Testis (tissue), 2 donors: Measurements from ENCODE around the gene PAX8.

Source experiments
- POLR2A ChIP-seq: fragments of 450-650 bp; IDR thresholded peaks from one replicate; pipeline ENCODE4 v1.6.1; 2017; ENCODE audit warnings: antibody characterized with exemption, mild to moderate bottlenecking, moderate library complexity
- TF ChIP-seq, protein P1 (sequence below), 3 experiments: fragments of 450-650 bp in 2 of 3; fragments of 200-600 bp in 1 of 3; sonication (generic) in 1 of 3; IDR thresholded peaks; one replicate each; pipeline ENCODE4 v1.5.1; 2016 to 2019; ENCODE audit warnings: antibody characterized with exemption in 3 of 3, mild to moderate bottlenecking in 2 of 3, moderate library complexity in 1 of 3

- TF ChIP-seq, protein P1, sequence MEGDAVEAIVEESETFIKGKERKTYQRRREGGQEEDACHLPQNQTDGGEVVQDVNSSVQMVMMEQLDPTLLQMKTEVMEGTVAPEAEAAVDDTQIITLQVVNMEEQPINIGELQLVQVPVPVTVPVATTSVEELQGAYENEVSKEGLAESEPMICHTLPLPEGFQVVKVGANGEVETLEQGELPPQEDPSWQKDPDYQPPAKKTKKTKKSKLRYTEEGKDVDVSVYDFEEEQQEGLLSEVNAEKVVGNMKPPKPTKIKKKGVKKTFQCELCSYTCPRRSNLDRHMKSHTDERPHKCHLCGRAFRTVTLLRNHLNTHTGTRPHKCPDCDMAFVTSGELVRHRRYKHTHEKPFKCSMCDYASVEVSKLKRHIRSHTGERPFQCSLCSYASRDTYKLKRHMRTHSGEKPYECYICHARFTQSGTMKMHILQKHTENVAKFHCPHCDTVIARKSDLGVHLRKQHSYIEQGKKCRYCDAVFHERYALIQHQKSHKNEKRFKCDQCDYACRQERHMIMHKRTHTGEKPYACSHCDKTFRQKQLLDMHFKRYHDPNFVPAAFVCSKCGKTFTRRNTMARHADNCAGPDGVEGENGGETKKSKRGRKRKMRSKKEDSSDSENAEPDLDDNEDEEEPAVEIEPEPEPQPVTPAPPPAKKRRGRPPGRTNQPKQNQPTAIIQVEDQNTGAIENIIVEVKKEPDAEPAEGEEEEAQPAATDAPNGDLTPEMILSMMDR (IDR thresholded peaks at IDR 0.05), result no peak
- TF ChIP-seq POLR2A, result no peak
Measured at GRCh38 chr2:113231064-113231463, 47.7 kb downstream of the PAX8 start.
